GM21360 (cell line): ENCODE measurements around the gene GAST.
A peak's percentile ranks its signal among the peaks of the same experiment; 100 is the strongest.
"Not testable (repeated sequence)": the region's sequence is repeated elsewhere in the genome, so short reads cannot be mapped to it uniquely, and the experiment has no call there.

Experiments
- ATAC-seq: cut with Tn5 transposase; IDR thresholded peaks from one replicate; pipeline ENCODE4 v1.9.1; 2021; ENCODE audit warnings: mild to moderate bottlenecking, moderate library complexity; ENCODE audit not compliant: unreplicated experiment

The GAST gene

DNA sequence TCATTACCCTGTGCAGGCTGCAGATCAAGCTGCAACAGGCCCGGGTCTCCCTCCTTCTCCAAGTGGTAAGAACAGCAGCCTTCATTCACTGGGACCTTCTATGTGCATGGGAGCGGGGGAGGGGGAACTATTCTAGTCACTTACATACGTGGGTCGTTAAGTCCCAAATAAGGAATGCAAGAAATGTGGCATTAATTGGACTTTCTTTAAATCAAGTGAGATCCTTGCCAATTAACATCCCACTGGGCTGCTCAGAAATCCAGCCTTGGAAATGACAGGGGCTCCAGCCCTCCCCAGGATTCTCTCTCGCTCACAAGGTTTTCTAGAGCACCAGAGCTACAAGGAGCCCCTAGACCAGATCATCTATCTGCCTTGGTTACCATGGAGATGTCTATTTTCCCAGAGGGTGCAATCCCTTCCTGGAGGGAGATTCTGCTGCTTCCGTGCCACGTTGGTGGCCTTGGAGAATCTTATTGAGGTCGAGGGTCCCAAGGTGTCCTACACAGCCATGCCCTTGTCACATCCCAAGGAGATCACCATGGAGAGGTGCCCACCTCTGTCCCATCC, 28.6 kb upstream of the GAST start:
- no peak for ATAC-seq

GRCh38 chr17:41684035-41684434, 28.1 kb upstream of the GAST start:
- no peak for ATAC-seq

DNA sequence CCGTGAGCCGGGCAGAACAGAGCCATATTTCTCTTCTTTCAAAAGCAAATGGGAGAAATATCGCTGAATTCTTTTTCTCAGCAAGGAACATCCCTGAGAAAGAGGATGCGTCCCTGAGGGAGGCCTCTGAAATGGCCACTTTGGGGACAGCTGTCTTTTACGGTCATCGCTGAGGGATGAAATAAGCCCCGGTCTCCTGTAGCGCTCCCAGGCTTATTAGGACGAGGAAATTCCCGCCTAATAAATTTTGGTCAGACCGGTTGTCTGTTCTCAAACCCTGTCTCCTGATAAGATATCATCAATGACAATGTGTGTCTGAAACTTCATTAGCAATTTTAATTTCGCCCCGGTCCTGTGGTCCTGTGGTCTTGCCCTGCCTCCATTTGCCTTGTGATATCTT, 26.4 kb upstream of the GAST start:
- not testable (repeated sequence) for ATAC-seq

DNA sequence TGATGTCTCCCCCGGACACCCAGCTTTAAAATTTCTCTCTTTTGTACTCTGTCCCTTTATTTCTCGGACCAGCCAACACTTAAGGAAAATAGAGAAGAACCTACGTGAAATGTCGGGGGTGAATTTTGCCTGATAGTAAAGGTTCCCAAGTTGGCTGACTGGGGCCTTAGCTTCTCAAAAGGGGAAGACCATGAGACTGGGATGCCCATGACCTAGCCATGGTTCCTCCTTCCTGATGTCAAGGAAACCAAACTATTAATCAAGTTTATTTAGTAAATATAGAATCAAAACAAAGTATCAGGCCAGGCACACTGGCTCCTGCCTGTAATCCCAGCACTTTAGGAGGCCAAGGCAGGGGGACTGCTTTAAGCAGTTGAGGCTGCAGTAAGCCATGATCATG, 25.9 kb upstream of the GAST start:
- no peak for ATAC-seq

DNA sequence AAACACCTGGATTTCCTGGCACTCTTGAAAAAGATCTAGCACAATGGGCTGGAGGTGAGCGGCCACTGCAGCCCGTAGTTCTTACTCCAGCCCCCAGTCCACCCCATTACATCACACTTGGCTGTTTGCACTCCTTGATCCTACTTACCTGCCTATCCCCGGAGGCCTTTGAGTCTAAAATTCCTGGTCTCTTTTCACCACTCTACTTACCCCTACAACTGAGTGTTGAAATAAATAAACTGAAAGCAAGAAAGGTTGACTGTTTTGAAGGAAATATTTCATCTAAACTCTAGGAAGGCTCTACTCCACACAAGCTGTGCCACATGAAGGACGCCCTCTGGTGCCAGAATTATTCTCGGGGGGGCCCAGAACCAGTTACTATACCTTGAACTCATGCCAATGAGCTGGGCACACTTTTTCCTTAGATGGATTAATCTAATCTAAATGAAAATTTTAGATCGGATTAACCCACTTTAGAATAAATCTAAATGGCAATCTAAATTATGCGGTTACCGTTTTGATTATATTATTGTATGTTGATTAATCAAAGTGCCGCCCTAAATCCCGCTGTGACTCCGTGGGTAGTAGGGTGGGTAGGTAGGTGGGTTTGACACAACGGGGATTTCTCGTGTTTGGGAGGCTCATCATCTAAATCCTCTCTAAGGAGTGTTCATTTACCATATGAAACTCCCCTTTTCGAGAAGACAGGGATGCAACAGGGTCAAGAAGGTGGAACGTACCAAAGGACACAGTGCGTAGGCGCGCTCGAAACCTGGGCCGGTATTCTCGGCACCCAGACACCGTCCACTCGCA, 24.1 kb upstream of the GAST start:
- no peak for ATAC-seq

DNA sequence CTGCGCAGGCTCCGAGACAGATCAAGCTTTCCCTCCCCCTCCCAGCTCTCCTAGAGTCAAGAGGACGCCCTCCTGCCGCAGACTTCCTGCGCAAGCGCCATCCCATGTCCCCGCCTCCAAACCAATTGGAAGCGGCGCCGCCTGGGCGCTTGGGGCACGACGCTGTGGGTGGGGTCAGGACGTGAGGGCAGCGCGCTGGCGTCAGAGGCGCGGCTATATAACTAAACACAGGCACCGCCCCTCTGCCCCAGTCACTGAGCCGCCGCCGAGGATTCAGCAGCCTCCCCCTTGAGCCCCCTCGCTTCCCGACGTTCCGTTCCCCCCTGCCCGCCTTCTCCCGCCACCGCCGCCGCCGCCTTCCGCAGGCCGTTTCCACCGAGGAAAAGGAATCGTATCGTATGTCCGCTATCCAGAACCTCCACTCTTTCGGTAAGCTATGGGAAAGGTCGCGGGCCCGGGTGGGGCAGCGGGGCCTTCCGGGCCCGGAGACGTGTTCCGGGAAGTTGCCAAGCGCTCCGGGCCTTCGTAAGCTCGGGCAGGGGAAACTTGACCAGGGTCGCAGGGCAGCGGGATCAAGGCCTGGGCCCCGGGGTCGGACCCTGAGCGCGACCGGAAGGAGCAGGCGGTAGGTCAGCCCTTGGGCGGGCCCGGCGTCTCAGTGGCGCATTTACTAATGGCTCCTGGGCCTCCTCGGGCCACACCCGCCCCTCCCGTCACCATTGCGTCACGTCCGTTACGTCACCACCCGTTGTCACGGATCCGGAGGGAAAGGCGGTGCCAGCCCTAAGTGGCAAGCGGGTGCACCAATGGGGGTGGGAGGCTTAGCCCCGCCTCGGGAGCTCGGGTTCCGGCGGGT, 23.3 kb upstream of the GAST start, which contains the start of gene EIF1:
TSS of gene EIF1 (plus strand) at position 245 of the 856 bp plus-strand sequence. CDS start at position 399, 154 bp downstream.
- ATAC-seq, result peak; percentile 69

GRCh38 chr17:41689497-41690299, 22.4 kb upstream of the GAST start:
- no peak for ATAC-seq

- no peak for ATAC-seq
Observed at GRCh38 chr17:41690497-41690896, 21.6 kb upstream of the GAST start.

GRCh38 chr17:41691031-41691777, 20.9 kb upstream of the GAST start:
- ATAC-seq, result no peak

GRCh38 chr17:41692722-41693521, 19.2 kb upstream of the GAST start:
- ATAC-seq, result no peak

- no peak for ATAC-seq
Observed at GRCh38 chr17:41695134-41695661, 16.9 kb upstream of the GAST start.

GRCh38 chr17:41695954-41696757, 16.0 kb upstream of the GAST start:
- ATAC-seq, result no peak

DNA sequence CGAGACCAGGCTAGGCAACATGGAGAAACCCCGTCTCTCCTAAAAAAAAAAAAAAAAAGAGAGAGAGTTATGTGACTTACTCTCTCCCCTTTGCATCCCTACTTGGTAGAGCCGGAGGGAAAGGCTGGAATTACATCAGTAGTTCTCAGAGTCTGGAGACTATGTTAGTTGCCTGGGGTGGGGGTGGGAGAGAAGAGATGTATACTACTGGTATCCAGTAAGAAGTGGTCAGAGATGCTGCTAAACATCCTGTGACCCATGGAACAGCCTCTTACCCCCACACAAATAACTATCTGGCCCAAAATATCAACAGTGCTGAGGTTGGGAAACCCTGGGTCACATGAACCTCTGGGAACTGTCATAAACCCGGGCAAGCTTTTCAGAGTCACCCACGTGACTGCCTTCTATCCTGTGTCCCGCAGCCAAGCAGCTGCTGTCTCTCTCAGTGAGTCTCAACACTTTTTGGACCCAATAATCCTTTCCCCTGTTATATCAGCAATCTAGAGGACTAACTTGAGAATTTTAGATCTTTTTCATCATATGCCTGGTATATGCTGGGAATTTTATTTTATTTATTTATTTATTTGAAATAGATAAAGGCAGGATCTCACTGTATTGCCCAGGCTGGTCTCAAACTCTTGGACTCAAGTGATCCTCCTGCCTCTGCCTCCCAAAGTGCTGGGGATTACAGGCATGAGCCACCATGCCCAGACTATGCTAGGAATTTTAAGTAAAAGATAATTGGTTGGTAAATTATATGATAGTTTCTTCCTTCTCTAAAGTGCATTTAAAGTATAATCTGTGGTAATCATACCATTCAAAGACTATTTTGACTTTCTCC, 14.8 kb upstream of the GAST start:
- no peak for ATAC-seq

GRCh38 chr17:41700843-41701242, 11.3 kb upstream of the GAST start:
- ATAC-seq, result not testable (repeated sequence)

- no peak for ATAC-seq
Observed at GRCh38 chr17:41702712-41703111, 9.4 kb upstream of the GAST start.

GRCh38 chr17:41705271-41705991, 6.7 kb upstream of the GAST start:
- no peak for ATAC-seq
